Hepatocyte (in vitro differentiated cells): ENCODE measurements around the gene FNDC3B.

ENCODE experiments used
- CTCF ChIP-seq: fragments of 200-600 bp; sonication (generic); IDR thresholded peaks from 2 replicates; pipeline ENCODE4 v1.5.1; 2016; ENCODE audit warnings: antibody characterized with exemption, mild to moderate bottlenecking; ENCODE audit not compliant: poor library complexity
- EZH2 ChIP-seq: fragments of 200-600 bp; sonication (generic); IDR thresholded peaks from 2 replicates; pipeline ENCODE4 v1.6.1; 2016; ENCODE audit warnings: antibody characterized with exemption, mild to moderate bottlenecking, borderline replicate concordance

GRCh38 chr3:172357850-172358754 is 318.7 kb downstream of the FNDC3B start:
- TF ChIP-seq CTCF, result no peak
- no peak for TF ChIP-seq EZH2
